ENCODE results near the gene PKDREJ. TPM values are rescaled to one million over a fixed set of nuclear protein-coding genes. Genes with fewer than 3 reads are reported as not detected.

PKDREJ gene
- total RNA-seq, 1 experiment from 2014 or later: not detected

GRCh38 chr22:46309526-46310085 is 46.5 kb upstream of the PKDREJ start:
- RAD21 ChIA-PET (ENCODE audit: low non-redundant PET in 1 of 2, low total read pairs in 2 of 2, uncharacterized antibody in 2 of 2, unreplicated experiment in 2 of 2): no interaction called here

More at GRCh38 chr22:46309526-46310085, 46.5 kb upstream of the PKDREJ start:
- ATAC-seq (no peak), DNase-seq (ENCODE audit: low read depth, low spot score) (no peak)
- TF ChIP-seq YY1 (IDR thresholded peaks at IDR 0.05; ENCODE audit: extremely low read depth, insufficient replicate concordance, low read depth, low read length) (no peak), SRF (IDR thresholded peaks at IDR 0.05; ENCODE audit: low read depth) (no peak), ZBTB33 (IDR thresholded peaks at IDR 0.05; ENCODE audit: extremely low read depth, insufficient replicate concordance, low read length) (no peak), SP1 (IDR thresholded peaks at IDR 0.05; ENCODE audit: low read depth) (no peak)
- Histone ChIP-seq H3K9me2 (ENCODE audit: insufficient read depth) (no peaks in the 10 kb centered on the region), H4K20me1 (ENCODE audit: insufficient read depth) (no peaks in the 10 kb centered on the region), H3K79me2 (ENCODE audit: insufficient read depth, low read length) (peaks cover 58% of the 10 kb centered on the region), H3K4me3 (replicated peaks in 1 of 2; ENCODE audit: low read depth in 1 of 2, low read length in 2 of 2) (no peak overlapping the region), H3K4me1 (ENCODE audit: control insufficient read depth in 1 of 2, insufficient read depth in 2 of 2, low read length in 2 of 2) (no peaks in the 10 kb centered on the region), H3K36me3 (ENCODE audit: control insufficient read depth in 1 of 2, insufficient read depth in 2 of 2, low read length in 2 of 2) (peaks cover 24 to 39% of the 10 kb centered on the region in 2 experiments), H3K4me2 (ENCODE audit: low read length) (no peak overlapping the region), H3K9ac (ENCODE audit: low read length) (no peak overlapping the region), H2AFZ (ENCODE audit: low read depth, low read length, poor library complexity, severe bottlenecking) (no peak overlapping the region), H3K9me3 (ENCODE audit: control insufficient read depth in 1 of 2, insufficient read depth in 1 of 2, low read depth in 1 of 2, low read length in 2 of 2) (no peaks in the 10 kb centered on the region), H3K27ac (ENCODE audit: low read depth, low read length) (no peak overlapping the region), H3K27me3 (ENCODE audit: insufficient read depth, low read length) (no peaks in the 10 kb centered on the region)
- no TSS peak for BruUV-seq (replicated peaks)
- intact Hi-C loops (cut with micrococcal nuclease): no loop called here
- ChIA-PET POLR2A (no interaction called here), CTCF (no interaction called here)
